HG03045 (cell line): ENCODE data around the gene BEND4.

Source experiments
- ATAC-seq: cut with Tn5 transposase; IDR thresholded peaks from one replicate; pipeline ENCODE4 v1.9.1; 2021; ENCODE audit warnings: mild to moderate bottlenecking, moderate library complexity; ENCODE audit not compliant: unreplicated experiment

The BEND4 gene

DNA sequence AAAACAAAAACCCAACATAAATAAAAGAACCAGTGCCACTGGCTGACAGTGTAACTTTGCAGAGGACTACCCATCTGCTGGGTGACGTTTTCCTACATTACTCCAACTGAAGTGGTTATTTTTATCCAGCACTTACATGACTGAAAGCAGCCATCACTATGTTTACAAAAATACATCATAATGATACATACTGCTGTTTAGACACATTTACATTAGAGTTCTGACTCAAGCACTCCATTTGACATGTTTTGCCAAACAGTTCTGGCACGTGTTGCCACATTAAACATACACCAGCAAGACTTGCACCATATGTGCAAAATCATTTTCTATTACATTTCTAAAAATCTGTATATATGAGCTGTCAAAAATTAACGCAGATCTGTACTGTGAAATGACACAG is 39.6 kb downstream of the BEND4 start:
- ATAC-seq: no peak

DNA sequence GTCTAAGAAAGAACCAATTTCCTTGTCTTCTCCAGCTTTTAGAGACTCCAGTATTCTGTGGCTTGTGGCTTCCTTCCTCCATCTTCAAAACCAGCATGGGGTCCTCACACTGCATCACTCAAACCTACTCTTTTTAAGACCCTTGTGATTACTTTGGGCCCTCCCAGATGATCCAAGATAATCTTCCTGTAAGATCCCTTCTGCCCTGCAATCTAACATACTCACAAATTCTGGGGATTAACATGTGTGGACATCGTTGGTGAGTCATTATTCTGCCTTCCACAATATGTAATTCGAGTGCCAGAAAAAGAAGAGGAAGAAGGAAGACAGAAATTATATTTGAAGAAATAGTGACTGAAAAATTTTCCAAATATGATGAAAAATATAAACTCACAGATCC is 47.9 kb downstream of the BEND4 start:
- ATAC-seq: no peak

DNA sequence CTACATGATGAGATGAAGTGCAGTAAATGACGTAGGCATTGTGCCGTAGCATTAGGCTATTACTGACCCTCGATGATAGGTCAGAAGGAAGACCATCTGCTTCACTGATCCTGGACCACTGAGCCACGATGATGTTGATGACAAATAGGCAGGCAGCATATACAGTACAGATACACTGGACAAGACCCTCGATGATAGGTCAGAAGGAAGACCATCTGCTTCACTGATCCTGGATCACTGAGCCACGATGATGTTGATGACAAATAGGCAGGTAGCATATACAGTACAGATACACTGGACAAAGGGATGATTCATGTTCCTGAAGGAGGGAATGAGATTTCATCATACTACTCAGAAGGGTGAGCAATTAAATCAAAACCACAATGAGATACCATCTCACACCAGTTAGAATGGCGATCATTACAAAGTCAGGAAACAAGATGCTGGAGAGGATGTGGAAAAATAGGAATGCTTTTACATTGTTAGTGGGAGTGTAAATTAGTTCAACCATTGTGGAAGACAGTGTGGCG is 50.9 kb downstream of the BEND4 start:
- ATAC-seq: no peak

DNA sequence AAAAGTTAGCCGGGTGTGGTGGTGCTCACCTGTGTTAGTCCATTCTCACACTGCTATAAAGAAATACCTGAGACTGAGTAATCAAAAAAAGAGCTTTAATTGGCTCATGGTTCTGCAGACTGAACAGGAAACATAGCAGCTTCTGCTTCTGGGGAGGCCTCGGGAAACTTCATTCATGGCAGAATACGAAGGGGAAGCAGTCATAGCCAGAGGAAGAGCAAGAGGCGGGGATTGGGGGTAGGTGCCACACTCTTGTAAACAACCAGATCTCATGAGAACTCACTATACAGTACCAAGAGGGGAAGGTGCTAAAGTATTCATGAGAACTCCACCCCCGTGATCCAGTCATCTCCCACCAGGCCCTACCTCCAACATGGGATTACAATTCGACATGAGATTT is 64.1 kb downstream of the BEND4 start:
- ATAC-seq: no peak

DNA sequence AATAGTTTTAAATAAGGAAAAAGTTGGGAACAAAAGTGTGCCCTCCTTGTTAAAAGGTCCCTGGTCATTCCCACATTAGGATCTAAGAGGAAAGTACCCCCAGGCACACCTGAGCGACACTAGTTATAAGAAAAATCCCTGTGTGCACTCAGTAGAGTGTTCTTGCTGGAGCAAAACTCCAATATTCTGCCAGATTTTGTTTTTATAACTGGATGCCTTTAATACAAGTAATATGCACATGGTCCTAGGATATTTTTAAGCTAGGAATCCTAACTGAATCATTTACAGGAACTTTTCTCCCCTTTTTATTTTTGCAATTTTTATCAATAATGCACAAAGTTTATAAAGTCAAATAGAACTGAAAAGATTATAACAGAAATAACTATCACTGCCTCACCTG is 68.6 kb downstream of the BEND4 start:
- no peak for ATAC-seq

- peak; percentile 47 for ATAC-seq
Observed at GRCh38 chr4:42080306-42080705, 72.1 kb downstream of the BEND4 start.

- peak; percentile 77 for ATAC-seq
Observed at GRCh38 chr4:42078184-42078801, 74.2 kb downstream of the BEND4 start.

DNA sequence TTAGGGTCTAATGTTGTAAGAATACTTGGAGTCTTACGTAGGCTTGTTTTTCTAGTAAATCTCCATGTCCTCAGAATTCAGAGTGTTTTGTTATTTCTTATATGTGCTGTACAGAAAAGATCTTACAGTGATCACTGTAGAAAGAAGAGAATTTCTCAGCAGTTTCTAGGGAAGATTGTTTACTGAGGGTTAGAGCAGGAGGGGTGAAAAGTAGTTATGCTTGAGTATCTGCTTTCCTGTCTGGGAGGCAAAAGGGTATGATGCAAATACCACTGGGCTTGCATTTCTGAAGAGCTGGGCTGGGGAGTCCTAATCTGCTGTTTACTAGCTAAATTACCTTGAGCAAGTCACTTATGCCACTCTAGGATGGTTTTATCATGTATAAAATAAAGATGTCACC is 78.2 kb downstream of the BEND4 start:
- ATAC-seq: no peak

- ATAC-seq: no peak
Observed at GRCh38 chr4:42070463-42070862, 82.0 kb downstream of the BEND4 start.

GRCh38 chr4:42067264-42067663 is 85.2 kb downstream of the BEND4 start:
- no peak for ATAC-seq

GRCh38 chr4:42066402-42066801 is 86.1 kb downstream of the BEND4 start:
- no peak for ATAC-seq
